Measurements from ENCODE around the gene EBF3.

The EBF3 gene

GRCh38 chr10:129912986-129913695, 50.9 kb downstream of the EBF3 start:
- DNase-seq = no peak

DNA sequence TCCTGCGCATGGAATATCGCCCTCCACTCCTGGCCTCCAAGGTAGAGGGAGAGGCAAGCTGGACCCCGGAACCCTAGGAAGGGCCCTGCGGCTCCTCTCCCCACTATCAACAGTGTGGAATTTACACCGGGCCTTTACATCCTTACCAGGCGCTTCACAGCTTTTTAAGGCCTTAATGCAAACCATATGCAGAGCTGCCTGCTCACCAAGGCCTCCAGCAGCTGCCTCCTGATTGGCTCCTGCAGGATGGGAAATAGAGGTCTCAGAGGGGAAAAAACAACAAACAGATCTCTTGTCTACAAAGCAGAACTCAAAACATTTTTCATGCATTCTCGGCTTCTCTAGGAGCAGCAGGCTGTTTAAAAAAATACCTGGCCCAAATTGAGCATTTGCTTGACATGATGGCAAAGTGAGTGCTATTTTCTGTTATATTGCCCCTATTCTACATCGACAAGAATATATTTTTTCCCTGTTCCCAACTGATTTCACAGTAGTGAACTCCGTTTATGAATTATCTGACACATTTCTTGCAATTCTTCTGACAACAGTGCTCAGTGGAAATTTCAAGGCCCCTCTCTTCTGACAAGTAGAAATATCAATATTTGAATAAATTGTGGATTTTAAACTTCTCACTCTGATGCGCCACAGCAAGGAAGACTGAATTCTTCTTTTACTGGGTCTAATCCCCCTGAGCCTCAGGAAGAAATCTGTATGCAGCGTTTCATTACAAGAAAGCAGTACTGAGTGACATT, 51.7 kb downstream of the EBF3 start:
- DNase-seq = no peak

DNA sequence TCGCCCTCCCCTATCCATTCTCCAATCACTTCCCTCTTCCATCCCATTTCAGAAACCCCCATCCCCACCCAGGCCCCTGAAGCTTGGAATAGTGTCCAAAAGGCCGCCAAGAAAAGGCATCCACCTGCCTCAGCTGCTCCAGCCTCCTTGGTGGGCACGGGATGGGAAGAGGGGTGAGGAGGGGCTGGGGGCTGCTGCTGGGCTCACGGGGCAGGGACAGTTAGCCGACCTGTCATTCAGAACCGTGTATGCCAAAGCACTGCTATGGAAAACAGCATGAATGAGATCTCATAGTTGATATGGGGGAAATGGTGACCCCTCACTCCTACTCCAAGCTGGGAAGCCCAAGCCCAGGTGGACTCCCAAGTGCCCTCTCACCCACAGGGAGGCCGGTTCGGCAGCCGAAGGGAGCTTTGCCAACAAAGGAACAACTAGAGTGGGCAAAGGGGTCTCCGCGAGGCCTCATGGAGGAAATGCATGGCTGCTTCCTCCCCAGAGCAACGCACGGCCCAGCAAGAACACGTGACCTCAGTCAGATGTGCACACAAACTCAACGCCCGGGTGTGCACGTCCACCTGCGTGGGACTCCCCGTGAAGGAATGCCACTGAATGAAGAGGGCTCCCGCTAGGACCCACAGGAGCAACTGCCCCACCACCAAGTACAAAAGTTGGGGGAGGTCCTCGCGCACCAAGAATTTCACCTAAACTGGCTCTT, 52.5 kb downstream of the EBF3 start:
- no peak for DNase-seq

GRCh38 chr10:129910861-129911260, 53.2 kb downstream of the EBF3 start:
- no peak for DNase-seq

- DNase-seq = no peak
Measured at GRCh38 chr10:129909531-129910256, 54.4 kb downstream of the EBF3 start.

GRCh38 chr10:129909080-129909479, 55.0 kb downstream of the EBF3 start:
- DNase-seq = no peak

GRCh38 chr10:129908406-129908805, 55.7 kb downstream of the EBF3 start:
- DNase-seq = no peak

DNA sequence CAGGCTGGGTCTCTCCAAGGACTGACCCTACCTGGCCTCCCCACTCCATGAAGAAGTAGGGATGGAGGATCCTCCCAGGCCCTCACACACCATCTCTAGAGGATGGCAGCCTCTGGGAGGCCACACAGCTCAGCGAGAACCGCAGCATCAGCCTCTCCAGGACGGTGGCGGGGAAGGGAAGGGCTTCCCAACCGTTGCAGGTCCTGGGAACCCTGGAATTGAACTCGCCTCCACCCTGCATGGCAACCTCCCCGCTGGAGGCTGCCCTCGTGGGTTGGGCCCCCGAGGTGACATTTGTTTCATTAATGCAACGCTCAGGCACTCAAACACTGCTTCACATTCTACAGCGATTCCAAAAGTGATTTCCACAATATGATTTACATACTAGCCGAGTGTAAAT, 58.5 kb downstream of the EBF3 start:
- DNase-seq = no peak

DNA sequence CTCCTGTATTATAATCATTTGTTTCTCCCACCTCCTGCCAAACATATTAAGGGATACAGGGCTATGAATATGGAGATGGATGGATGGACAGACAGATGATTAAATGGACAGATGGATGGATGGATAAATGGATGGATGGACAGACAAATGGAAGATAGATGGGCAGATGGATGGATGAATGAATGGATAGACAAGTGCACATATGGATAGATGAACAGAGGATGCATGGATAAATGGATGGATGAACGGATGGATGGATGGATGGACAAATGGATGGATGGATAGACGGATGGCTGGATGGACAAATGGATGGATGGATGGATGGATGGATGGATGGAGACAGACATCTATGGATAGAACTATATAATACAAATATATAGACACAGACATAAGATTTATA, 59.8 kb downstream of the EBF3 start:
- no peak for DNase-seq

GRCh38 chr10:129901389-129902006, 62.6 kb downstream of the EBF3 start:
- DNase-seq = no peak

DNA sequence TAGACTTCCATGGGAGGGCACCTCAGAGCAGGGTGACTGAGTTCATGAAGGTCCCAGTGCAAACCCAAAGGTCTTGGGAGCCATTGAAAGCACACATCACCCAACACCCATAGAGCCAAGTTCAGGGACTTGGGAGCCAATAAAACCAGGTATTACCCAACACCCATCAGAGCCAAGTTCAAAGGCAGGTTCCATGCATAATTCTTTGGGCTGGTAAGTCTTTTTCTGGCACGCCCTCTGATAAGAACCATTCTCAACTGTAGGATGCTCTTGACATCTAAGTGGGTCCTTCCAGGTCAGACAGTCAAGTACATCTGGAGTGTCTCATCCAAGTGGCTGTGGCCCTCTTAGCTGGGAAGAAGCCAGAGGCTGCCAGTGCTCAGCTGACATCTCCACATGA, 63.2 kb downstream of the EBF3 start:
- no peak for DNase-seq

- no peak for DNase-seq
Measured at GRCh38 chr10:129899276-129900130, 64.6 kb downstream of the EBF3 start.

GRCh38 chr10:129898706-129899268, 65.3 kb downstream of the EBF3 start:
- no peak for DNase-seq

- DNase-seq = no peak
Measured at GRCh38 chr10:129897871-129898626, 66.0 kb downstream of the EBF3 start.

DNA sequence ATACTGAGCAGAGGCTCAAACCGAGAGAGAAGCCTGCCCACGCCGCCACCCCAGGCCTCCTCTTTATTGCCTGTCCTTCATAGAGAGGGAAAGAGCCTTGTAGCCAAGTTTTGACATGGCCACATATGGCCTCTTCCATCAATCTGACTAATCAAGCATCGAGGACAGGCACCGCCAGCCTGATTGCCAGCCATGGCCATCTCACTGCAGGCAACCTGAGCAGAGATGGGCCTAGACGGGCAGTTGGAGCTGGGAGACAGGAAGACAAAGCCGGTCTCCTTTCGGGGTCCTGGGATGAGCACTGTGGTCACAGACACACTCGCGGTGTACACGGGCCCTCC, 67.2 kb downstream of the EBF3 start:
- no peak for DNase-seq

GRCh38 chr10:129896136-129896859, 67.8 kb downstream of the EBF3 start:
- DNase-seq = peak in 2 of 58 donors; percentile 3 to 22

DNA sequence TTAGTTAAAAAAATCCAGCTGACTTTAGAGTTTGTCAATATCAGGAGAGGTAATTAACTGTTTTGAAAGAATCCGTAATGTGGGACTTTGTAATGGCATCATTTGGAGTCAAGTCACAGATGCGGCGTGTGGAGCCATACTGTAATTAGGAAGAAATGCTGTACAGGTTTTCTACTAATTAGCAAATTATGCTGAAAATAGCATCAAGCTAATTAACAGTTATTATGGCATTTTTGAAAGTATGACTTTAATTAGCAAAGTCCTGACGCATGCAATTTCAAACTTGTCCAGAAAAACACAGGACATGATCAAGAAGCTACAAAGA, 68.3 kb downstream of the EBF3 start:
- no peak for DNase-seq

GRCh38 chr10:129894698-129895097, 69.4 kb downstream of the EBF3 start:
- no peak for DNase-seq
